H4 (cell line): ENCODE results near the gene SULT1A3. TPM values are rescaled to one million over a fixed set of nuclear protein-coding genes. Genes with fewer than 3 reads are reported as not detected.
"Not testable (repeated sequence)": the region's sequence is repeated elsewhere in the genome, so short reads cannot be mapped to it uniquely, and the experiment has no call there.

Experiments used
- DNase-seq: peaks from one replicate; pipeline ENCODE4 v3.0.0-alpha.2; 2015; ENCODE audit warnings: low spot score
- total RNA-seq: library from RNA; depleted of rRNA; stranded (reverse); fragments of >200 nt; shearing (Covaris generic); gene quantifications from 2 replicates; pipeline ENCODE4 v1.2.3, GENCODE V29; 2014; rRNA removed

SULT1A3 gene
- 2.3 and 4.0 TPM in 2 replicates for total RNA-seq

- DNase-seq: not testable (repeated sequence)
Observed at GRCh38 chr16:30199049-30199448, at the start of gene SULT1A3. Gene SULT1A3 (plus strand): TSS chr16:30199255. CDS start chr16:30200729, 1,474 bp downstream.

- DNase-seq: no peak
Observed at GRCh38 chr16:30151091-30151490, 48.0 kb upstream of the SULT1A3 start.

- no peak for DNase-seq
Observed at GRCh38 chr16:30152517-30152916, 46.5 kb upstream of the SULT1A3 start.

GRCh38 chr16:30155188-30155587, 43.9 kb upstream of the SULT1A3 start:
- DNase-seq: no peak

- no peak for DNase-seq
Observed at GRCh38 chr16:30157214-30157613, 41.8 kb upstream of the SULT1A3 start.

DNA sequence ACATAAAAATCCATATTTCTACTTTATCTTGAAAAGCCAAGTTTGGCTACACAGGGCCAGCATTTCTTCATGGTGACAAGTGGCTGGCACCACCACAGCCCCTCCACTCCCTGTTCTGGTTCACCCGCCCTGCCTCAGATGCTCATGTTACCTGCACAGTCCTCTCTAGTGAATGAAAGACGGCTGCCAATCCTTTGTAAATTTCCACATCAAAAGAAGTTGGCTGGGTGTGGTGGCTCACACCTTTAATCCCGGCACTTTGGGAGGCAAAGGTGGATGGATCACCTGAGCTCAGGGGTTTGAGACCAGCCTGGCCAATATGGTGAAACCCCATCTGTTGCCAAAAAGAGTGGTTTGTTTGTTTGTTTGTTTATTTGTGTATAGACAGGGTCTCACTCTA, 35.5 kb upstream of the SULT1A3 start:
- no peak for DNase-seq

DNA sequence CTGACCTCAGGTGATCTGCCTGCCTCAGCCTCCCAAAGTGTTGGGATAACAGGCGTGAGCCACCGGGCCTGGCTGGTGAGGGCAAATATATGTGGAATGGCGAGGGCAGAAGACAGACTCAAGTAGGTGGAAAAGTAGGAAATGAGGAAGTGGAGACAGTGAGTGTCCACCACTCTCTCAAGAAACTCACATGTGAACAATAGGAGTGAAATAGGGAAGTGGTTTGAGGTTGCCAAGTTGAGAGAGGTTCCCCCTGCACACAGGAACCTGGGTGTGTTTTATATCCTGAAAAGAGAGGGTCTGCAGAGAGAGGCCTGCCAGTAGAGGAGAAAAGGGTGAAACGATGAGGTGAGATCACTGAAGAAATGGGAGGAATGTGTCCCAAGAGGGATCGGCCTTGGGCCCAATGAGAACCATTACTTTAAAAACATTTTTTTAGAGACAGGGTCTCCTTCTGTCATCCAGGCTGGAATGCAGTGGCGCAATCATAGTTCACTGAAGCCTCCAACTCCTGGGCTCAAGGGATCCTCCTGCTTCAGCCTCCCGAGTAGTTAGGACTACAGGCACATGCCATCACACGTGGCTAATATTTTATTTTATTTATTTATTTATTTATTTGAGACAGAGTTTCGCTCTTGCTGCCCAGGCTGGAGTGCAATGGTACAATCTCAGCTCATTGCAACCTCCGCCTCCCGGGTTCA, 32.7 kb upstream of the SULT1A3 start:
- no peak for DNase-seq

DNA sequence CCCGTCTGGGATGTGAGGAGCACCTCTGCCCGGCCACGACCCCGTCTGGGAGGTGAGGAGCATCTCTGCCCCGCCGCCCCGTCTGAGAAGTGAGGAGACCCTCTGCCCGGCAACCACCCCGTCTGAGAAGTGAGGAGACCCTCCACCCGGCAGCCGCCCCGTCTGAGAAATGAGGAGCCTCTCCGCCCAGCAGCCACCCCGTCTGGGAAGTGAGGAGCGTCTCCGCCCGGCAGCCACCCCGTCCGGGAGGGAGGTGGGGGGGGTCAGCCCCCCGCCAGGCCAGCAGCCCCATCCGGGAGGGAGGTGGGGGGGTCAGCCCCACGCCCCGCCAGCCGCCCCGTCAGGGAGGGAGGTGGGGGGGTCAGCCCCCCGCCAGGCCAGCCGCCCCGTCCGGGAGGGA, 30.3 kb upstream of the SULT1A3 start:
- not testable (repeated sequence) for DNase-seq

- not testable (repeated sequence) for DNase-seq
Observed at GRCh38 chr16:30169416-30169815, 29.6 kb upstream of the SULT1A3 start.

GRCh38 chr16:30170145-30170544, 28.9 kb upstream of the SULT1A3 start:
- DNase-seq: not testable (repeated sequence)

DNA sequence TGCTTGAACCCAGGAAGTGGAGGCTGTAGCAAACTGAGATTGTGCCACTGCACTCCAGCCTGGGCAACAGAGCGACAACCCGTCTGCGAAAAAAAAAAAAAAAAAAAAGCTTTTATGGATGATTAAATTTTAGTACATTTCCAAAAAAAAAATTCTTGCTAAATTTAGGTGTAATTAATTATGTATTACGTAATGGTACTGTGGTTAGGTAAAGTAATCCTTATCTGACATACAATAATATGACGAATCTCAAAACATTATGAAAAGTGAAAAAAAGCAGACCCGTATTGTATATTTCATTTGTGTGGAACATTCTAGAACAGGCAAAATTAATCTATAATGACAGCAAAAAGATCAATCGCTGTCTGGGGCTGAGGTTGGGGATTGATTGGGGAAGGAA, 26.0 kb upstream of the SULT1A3 start:
- no peak for DNase-seq

DNA sequence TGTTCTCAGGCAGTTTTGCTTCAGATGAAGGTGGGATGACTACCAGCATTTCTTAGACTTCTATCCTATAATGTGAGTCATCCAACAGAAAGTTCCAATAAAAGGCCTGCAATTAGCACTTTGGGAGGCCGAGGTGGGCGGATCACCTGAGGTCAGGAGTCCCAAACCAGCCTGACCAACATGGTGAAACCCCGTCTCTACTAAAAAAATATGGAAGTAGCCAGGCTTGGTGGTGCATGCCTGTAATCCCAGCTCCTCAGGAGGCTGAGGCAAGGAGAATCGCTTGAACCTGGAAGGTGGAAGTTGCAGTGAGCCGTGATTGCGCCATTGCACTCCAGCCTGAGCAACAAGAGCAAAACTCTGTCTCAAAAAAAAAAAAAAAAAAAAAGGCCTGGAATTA, 22.2 kb upstream of the SULT1A3 start:
- DNase-seq: not testable (repeated sequence)

DNA sequence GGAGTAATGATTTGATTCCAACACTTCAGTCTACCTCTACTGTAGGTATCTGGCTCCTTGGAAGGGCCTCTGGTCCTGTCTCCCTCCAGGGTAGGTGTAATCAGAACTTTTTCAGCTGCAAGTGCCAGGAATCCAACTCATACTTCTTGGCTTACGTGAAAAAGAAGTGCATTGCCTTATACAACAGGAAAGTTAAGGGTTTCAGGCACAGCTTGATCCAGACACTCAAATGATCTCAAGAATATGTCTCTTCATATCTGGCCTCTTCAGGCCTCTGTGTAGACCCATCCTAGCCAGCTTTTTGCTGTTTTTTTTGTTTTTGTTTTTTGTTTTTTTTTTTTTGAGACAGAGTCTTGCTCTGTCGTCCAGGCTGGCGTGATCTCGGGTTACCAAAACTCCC, 19.9 kb upstream of the SULT1A3 start:
- no peak for DNase-seq

DNA sequence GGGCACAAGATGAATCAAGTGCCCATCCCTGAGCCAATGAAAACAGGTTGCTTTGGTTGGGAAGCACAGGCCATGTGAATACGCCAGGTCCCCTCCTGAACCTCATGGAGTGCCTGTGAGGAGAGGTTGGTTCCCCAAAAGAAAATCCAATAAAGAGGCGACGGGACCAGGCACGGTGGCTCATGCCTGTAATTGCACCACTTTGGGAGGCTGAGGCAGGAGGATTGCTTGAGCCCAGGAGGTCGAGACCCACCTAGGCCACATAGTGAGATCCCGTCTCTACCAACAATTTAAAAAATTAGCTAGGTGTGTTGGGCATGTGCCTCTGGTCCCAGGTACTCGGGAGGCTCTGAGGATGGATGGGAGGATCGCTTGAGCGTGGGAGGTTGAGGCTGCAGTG, 19.1 kb upstream of the SULT1A3 start:
- DNase-seq: no peak

GRCh38 chr16:30180741-30181140, 18.3 kb upstream of the SULT1A3 start:
- no peak for DNase-seq

- no peak for DNase-seq
Observed at GRCh38 chr16:30183233-30184095, 15.6 kb upstream of the SULT1A3 start, which contains the start of gene CORO1A. Gene CORO1A (plus strand): TSS chr16:30183602. CDS start chr16:30185210, 1,608 bp downstream.

GRCh38 chr16:30184096-30184890, 14.8 kb upstream of the SULT1A3 start:
- DNase-seq: no peak

DNA sequence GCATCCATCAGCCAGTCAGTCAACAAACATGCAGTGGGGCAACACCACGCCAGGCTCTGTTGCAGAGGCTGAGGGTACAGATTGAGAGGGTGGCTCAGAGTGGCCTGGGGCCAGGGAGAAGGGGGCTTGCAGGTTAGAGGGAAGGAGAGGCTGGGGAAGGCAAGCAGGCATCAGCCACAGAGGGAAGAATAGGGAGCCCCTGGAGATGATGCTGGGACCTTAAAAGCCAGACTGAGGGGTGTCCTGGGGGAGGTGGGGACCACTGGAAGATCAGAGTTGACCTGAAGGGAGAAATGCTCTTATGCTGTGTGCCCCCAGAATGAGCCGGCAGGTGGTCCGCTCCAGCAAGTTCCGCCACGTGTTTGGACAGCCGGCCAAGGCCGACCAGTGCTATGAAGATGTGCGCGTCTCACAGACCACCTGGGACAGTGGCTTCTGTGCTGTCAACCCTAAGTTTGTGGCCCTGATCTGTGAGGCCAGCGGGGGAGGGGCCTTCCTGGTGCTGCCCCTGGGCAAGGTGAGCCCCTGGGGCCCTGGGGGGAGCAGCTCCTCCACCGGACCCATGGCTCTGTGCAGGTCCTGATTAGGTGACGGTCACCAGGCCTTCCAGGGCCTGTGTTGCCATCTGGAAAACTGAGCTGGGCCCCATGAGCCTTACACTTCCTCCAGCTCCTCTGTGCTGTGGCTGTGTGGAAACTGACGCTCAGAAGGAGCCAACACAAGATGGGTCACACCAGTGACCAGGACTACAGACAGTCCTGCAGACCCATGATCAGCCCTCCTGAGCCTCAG, 14.0 kb upstream of the SULT1A3 start:
- DNase-seq: no peak

GRCh38 chr16:30185683-30186421, 13.2 kb upstream of the SULT1A3 start:
- DNase-seq: no peak

DNA sequence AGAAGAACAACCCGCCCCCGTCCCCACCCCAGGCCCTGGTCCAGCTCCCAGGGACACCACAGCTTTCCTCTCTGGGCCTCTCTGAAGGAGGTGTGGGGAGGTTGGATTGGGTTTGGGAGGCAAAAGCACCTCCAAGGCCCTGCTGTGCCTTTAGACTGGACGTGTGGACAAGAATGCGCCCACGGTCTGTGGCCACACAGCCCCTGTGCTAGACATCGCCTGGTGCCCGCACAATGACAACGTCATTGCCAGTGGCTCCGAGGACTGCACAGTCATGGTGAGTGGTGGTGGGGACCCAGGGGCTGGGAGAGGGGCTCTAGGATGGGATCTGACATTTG, 12.6 kb upstream of the SULT1A3 start:
- no peak for DNase-seq
